WTC11 (cell line): ENCODE data around the gene RAB25. TPM values are rescaled to one million over a fixed set of nuclear protein-coding genes. Genes with fewer than 3 reads are reported as not detected.

Experiments used
- CREB1 ChIP-seq: sonication (generic); formaldehyde crosslinking; IDR thresholded peaks from 2 replicates; pipeline ENCODE4 v1.8.0; 2023; ENCODE audit warnings: mild to moderate bottlenecking, missing genetic modification reagents
- FOXK1 ChIP-seq: sonication (generic); formaldehyde crosslinking; IDR thresholded peaks from 2 replicates; pipeline ENCODE4 v1.8.0; 2022; ENCODE audit warnings: mild to moderate bottlenecking, moderate library complexity, missing genetic modification reagents
- GTF2I ChIP-seq: fragments of 250-450 bp; sonication (Bioruptor Pico); conservative IDR thresholded peaks from 2 replicates; pipeline ENCODE4 v1.4.0; 2021; ENCODE audit warnings: mild to moderate bottlenecking
- IRF2 ChIP-seq: sonication (generic); formaldehyde crosslinking; IDR thresholded peaks from 2 replicates; pipeline ENCODE4 v1.8.0; 2022; ENCODE audit warnings: low read depth, missing genetic modification reagents, borderline replicate concordance
- JAZF1 ChIP-seq: fragments of 250-450 bp; sonication (Bioruptor Pico); IDR thresholded peaks from 2 replicates; pipeline ENCODE4 v1.9.0; 2021; ENCODE audit warnings: moderate library complexity, mild to moderate bottlenecking, inconsistent platforms
- KAT7 ChIP-seq: sonication (generic); formaldehyde crosslinking; IDR thresholded peaks from 2 replicates; pipeline ENCODE4 v1.8.1; 2023; ENCODE audit warnings: missing genetic modification reagents, mild to moderate bottlenecking, borderline replicate concordance
- NFYB ChIP-seq: sonication (generic); formaldehyde crosslinking; conservative IDR thresholded peaks from 2 replicates; pipeline ENCODE4 v1.8.0; 2022; ENCODE audit warnings: low read depth, missing genetic modification reagents
- PRRX2 ChIP-seq: fragments of 250-450 bp; sonication (Bioruptor Pico); IDR thresholded peaks from 2 replicates; pipeline ENCODE4 v1.8.0; 2021; ENCODE audit warnings: mild to moderate bottlenecking
- RORB ChIP-seq: fragments of 250-450 bp; sonication (Bioruptor Pico); IDR thresholded peaks from 2 replicates; pipeline ENCODE4 v1.9.0; 2021; ENCODE audit warnings: mild to moderate bottlenecking
- SOX15 ChIP-seq: fragments of 250-450 bp; sonication (Bioruptor Pico); IDR thresholded peaks from 2 replicates; pipeline ENCODE4 v1.9.0; 2021; ENCODE audit warnings: mild to moderate bottlenecking
- TCF7 ChIP-seq: sonication (generic); formaldehyde crosslinking; IDR thresholded peaks from 2 replicates; pipeline ENCODE4 v1.8.0; 2022; ENCODE audit warnings: mild to moderate bottlenecking, low read depth, missing genetic modification reagents, moderate library complexity
- ZNF121 ChIP-seq: sonication (generic); formaldehyde crosslinking; IDR thresholded peaks from 2 replicates; pipeline ENCODE4 v1.8.0; 2023; ENCODE audit warnings: missing genetic modification reagents
- ZNF138 ChIP-seq: sonication (generic); formaldehyde crosslinking; conservative IDR thresholded peaks from 2 replicates; pipeline ENCODE4 v1.8.1; 2022; ENCODE audit warnings: mild to moderate bottlenecking, moderate library complexity, missing genetic modification reagents
- ZNF219 ChIP-seq: sonication (generic); formaldehyde crosslinking; IDR thresholded peaks from 2 replicates; pipeline ENCODE4 v1.8.0; 2023; ENCODE audit warnings: missing genetic modification reagents, mild to moderate bottlenecking, borderline replicate concordance
- ZNF263 ChIP-seq: sonication (generic); formaldehyde crosslinking; IDR thresholded peaks from 2 replicates; pipeline ENCODE4 v1.8.1; 2022; ENCODE audit warnings: low read depth, mild to moderate bottlenecking, moderate library complexity, missing genetic modification reagents
- ZNF317 ChIP-seq: sonication (generic); formaldehyde crosslinking; IDR thresholded peaks from 2 replicates; pipeline ENCODE4 v1.8.1; 2023; ENCODE audit warnings: low read depth, mild to moderate bottlenecking, moderate library complexity, missing genetic modification reagents, borderline replicate concordance
- total RNA-seq: library from RNA; stranded (reverse); gene quantifications from 3 replicates; pipeline ENCODE4 v1.2.3, GENCODE V29; 2021
- TF ChIP-seq, protein P1 (sequence below): sonication (generic); formaldehyde crosslinking; IDR thresholded peaks from 2 replicates; pipeline ENCODE4 v1.8.0; 2023; ENCODE audit warnings: missing genetic modification reagents
- TF ChIP-seq, protein P2 (sequence below): sonication (generic); formaldehyde crosslinking; IDR thresholded peaks from 2 replicates; pipeline ENCODE4 v1.8.1; 2023; ENCODE audit warnings: mild to moderate bottlenecking, missing genetic modification reagents, moderate library complexity
- TF ChIP-seq, protein P3 (sequence below): fragments of 200-600 bp; IDR thresholded peaks from 2 replicates; pipeline ENCODE4 v1.8.0; 2022; ENCODE audit warnings: antibody characterized with exemption
- TF ChIP-seq, protein P4 (sequence below): sonication (generic); formaldehyde crosslinking; IDR thresholded peaks from 2 replicates; pipeline ENCODE4 v1.8.0; 2022; ENCODE audit warnings: mild to moderate bottlenecking, missing genetic modification reagents
- TF ChIP-seq, protein P5 (sequence below): fragments of 250-450 bp; sonication (Bioruptor Pico); IDR thresholded peaks from 2 replicates; pipeline ENCODE4 v1.9.0; 2021; ENCODE audit warnings: mild to moderate bottlenecking, borderline replicate concordance

The RAB25 gene
- total RNA-seq, 1 experiment from 2014 or later: 61.9 TPM

DNA sequence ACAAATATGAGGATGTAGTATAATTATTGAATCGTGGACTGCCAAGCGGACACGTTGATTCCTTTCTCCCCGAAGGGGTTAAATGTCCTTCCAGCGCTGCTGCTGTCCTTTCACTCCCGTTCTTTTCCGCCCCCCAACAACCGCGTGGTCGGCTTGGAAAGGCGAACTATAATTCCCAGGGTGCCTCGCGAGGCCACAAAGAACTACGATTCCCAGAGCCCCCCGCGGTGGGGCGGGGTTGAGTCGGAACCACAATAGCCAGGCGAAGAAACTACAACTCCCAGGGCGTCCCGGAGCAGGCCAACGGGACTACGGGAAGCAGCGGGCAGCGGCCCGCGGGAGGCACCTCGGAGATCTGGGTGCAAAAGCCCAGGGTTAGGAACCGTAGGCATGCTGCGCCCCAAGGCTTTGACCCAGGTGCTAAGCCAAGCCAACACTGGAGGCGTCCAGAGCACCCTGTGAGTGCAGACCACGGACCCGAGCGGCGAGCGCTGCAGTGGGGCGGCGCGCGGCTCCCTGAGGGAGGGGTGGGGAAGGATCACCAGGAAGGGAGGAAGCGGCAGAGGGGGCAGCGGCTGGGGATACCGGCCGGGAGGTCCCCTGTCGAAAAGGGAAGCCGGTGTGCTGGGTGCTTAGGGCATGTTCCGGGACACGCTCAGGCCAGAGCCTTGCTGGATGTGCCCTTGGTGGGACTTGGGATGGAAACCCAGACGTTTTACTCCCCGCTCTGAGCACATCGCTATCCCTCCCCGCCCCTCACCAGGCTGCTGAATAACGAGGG is 6.3 kb upstream of the RAB25 start, which contains the start of gene LAMTOR2 (continued):
- TF ChIP-seq GTF2I (CRISPR knock-in tag): no peak
- TF ChIP-seq ZNF138: no peak
- no peak for TF ChIP-seq IRF2 (CRISPR knock-in tag)
- TF ChIP-seq NFYB (CRISPR knock-in tag): no peak
- no peak for TF ChIP-seq KAT7 (CRISPR knock-in tag)
- TF ChIP-seq RORB (CRISPR knock-in tag): no peak
- no peak for TF ChIP-seq SOX15
- no peak for TF ChIP-seq ZNF317 (CRISPR knock-in tag)
- TF ChIP-seq, protein P1, sequence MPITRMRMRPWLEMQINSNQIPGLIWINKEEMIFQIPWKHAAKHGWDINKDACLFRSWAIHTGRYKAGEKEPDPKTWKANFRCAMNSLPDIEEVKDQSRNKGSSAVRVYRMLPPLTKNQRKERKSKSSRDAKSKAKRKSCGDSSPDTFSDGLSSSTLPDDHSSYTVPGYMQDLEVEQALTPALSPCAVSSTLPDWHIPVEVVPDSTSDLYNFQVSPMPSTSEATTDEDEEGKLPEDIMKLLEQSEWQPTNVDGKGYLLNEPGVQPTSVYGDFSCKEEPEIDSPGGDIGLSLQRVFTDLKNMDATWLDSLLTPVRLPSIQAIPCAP (CRISPR knock-in tag): peak; percentile 24; the same call in 1 of the 2 replicates
- no peak for TF ChIP-seq ZNF219 (CRISPR knock-in tag)
- TF ChIP-seq ZNF263: no peak
- no peak for TF ChIP-seq ZNF121 (CRISPR knock-in tag)
- peak; percentile 68 for TF ChIP-seq FOXK1
- TF ChIP-seq, protein P2, sequence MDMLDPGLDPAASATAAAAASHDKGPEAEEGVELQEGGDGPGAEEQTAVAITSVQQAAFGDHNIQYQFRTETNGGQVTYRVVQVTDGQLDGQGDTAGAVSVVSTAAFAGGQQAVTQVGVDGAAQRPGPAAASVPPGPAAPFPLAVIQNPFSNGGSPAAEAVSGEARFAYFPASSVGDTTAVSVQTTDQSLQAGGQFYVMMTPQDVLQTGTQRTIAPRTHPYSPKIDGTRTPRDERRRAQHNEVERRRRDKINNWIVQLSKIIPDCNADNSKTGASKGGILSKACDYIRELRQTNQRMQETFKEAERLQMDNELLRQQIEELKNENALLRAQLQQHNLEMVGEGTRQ (CRISPR knock-in tag): peak; percentile 67
- no peak for TF ChIP-seq PRRX2
- TF ChIP-seq, protein P3, sequence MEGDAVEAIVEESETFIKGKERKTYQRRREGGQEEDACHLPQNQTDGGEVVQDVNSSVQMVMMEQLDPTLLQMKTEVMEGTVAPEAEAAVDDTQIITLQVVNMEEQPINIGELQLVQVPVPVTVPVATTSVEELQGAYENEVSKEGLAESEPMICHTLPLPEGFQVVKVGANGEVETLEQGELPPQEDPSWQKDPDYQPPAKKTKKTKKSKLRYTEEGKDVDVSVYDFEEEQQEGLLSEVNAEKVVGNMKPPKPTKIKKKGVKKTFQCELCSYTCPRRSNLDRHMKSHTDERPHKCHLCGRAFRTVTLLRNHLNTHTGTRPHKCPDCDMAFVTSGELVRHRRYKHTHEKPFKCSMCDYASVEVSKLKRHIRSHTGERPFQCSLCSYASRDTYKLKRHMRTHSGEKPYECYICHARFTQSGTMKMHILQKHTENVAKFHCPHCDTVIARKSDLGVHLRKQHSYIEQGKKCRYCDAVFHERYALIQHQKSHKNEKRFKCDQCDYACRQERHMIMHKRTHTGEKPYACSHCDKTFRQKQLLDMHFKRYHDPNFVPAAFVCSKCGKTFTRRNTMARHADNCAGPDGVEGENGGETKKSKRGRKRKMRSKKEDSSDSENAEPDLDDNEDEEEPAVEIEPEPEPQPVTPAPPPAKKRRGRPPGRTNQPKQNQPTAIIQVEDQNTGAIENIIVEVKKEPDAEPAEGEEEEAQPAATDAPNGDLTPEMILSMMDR: no peak
- no peak for TF ChIP-seq JAZF1 (CRISPR knock-in tag)
- no peak for TF ChIP-seq TCF7 (CRISPR knock-in tag)
- no peak for TF ChIP-seq CREB1 (CRISPR knock-in tag)
- TF ChIP-seq, protein P4, sequence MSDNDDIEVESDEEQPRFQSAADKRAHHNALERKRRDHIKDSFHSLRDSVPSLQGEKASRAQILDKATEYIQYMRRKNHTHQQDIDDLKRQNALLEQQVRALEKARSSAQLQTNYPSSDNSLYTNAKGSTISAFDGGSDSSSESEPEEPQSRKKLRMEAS (CRISPR knock-in tag): peak; percentile 85
- TF ChIP-seq, protein P5, sequence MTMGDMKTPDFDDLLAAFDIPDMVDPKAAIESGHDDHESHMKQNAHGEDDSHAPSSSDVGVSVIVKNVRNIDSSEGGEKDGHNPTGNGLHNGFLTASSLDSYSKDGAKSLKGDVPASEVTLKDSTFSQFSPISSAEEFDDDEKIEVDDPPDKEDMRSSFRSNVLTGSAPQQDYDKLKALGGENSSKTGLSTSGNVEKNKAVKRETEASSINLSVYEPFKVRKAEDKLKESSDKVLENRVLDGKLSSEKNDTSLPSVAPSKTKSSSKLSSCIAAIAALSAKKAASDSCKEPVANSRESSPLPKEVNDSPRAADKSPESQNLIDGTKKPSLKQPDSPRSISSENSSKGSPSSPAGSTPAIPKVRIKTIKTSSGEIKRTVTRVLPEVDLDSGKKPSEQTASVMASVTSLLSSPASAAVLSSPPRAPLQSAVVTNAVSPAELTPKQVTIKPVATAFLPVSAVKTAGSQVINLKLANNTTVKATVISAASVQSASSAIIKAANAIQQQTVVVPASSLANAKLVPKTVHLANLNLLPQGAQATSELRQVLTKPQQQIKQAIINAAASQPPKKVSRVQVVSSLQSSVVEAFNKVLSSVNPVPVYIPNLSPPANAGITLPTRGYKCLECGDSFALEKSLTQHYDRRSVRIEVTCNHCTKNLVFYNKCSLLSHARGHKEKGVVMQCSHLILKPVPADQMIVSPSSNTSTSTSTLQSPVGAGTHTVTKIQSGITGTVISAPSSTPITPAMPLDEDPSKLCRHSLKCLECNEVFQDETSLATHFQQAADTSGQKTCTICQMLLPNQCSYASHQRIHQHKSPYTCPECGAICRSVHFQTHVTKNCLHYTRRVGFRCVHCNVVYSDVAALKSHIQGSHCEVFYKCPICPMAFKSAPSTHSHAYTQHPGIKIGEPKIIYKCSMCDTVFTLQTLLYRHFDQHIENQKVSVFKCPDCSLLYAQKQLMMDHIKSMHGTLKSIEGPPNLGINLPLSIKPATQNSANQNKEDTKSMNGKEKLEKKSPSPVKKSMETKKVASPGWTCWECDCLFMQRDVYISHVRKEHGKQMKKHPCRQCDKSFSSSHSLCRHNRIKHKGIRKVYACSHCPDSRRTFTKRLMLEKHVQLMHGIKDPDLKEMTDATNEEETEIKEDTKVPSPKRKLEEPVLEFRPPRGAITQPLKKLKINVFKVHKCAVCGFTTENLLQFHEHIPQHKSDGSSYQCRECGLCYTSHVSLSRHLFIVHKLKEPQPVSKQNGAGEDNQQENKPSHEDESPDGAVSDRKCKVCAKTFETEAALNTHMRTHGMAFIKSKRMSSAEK: no peak
